H1 (cell line): ENCODE data around the gene MYOM3. TPM values are rescaled to one million over a fixed set of nuclear protein-coding genes. Genes with fewer than 3 reads are reported as not detected.

Source experiments
- CHD7 ChIP-seq: fragments of 300-600 bp; sonication (generic); IDR thresholded peaks from 2 replicates; pipeline ENCODE4 v1.7.1; 2012; ENCODE audit warnings: low read length, moderate library complexity, mild to moderate bottlenecking, inconsistent platforms; ENCODE audit not compliant: insufficient replicate concordance
- EP300 ChIP-seq, 2 experiments: IDR thresholded peaks; 1 replicate in 1 of 2; 2 replicates in 1 of 2; pipeline ENCODE4 v1.6.1; 2011 to 2012; ENCODE audit warnings: low read depth in 2 of 2, low read length in 2 of 2, mild to moderate bottlenecking in 2 of 2, borderline replicate concordance in 1 of 2, inconsistent platforms in 1 of 2, moderate library complexity in 1 of 2
- GTF2F1 ChIP-seq: IDR thresholded peaks from 2 replicates; pipeline ENCODE4 v1.6.1; 2012; ENCODE audit warnings: low read depth, low read length, improper control_type of control experiment, borderline replicate concordance
- KDM1A ChIP-seq: fragments of 200-600, 300-600 bp; sonication (generic); IDR thresholded peaks from 2 replicates; pipeline ENCODE4 v1.7.1; 2016; ENCODE audit warnings: mild to moderate bottlenecking, low read length, borderline replicate concordance
- MAX ChIP-seq: IDR thresholded peaks from 2 replicates; pipeline ENCODE4 v1.6.1; 2012; ENCODE audit warnings: inconsistent platforms
- SIX5 ChIP-seq: IDR thresholded peaks from 2 replicates; pipeline ENCODE4 v1.6.1; 2011; ENCODE audit warnings: mild to moderate bottlenecking, low read depth, low read length
- SP2 ChIP-seq: IDR thresholded peaks from 2 replicates; pipeline ENCODE4 v1.6.1; 2012; ENCODE audit warnings: mild to moderate bottlenecking, low read length, inconsistent platforms
- TAF7 ChIP-seq: optimal IDR thresholded peaks from 2 replicates; pipeline ENCODE3; 2011; ENCODE audit warnings: low read depth, mild to moderate bottlenecking, inconsistent platforms, low read length, moderate library complexity, borderline replicate concordance
- TEAD4 ChIP-seq: IDR thresholded peaks from 2 replicates; pipeline ENCODE4 v1.6.1; 2012; ENCODE audit warnings: low read depth, low read length, inconsistent platforms, mixed read lengths
- polyA plus RNA-seq, 7 experiments: library from polyadenylated mRNA; depleted of rRNA in 3 of 7; stranded (reverse) in 5 of 7; unstranded in 2 of 7; fragments of >200 nt in 5 of 7; fragments of 200-250 nt in 2 of 7; gene quantifications; 1 replicate in 5 of 7; 2 replicates in 1 of 7; 4 replicates in 1 of 7; pipeline versions ENCODE4 v1.2.1 to v1.2.3, GENCODE V29; 2011 to 2013; ENCODE audit warnings: missing spikeins in 2 of 7, mixed read lengths in 2 of 7
- total RNA-seq: library from RNA; stranded (reverse); fragmentation: NEBNext Ultra II Directional; extraction: Animal tissue kit (Norgen Biotek cat#: 25700); gene quantifications from 2 replicates; pipeline ENCODE4 v1.2.1, GENCODE V29; 2021

Gene MYOM3
- total and polyA plus RNA-seq, 2 of the 8 experiments (the other 6 are each of a cell fraction or from before 2014, with no cell fraction given), result 0.08 to 0.09 TPM

GRCh38 chr1:24057171-24057570 is 54.8 kb downstream of the MYOM3 start (continued):
- no peak for TF ChIP-seq CHD7
- no peak for TF ChIP-seq KDM1A
- no peak for TF ChIP-seq TEAD4
- no peak for TF ChIP-seq SIX5
- TF ChIP-seq SP2, result no peak
- no peak for TF ChIP-seq EP300 (IDR thresholded peaks at IDR 0.05; ENCODE audit: borderline replicate concordance in 1 of 2, low read depth in 2 of 2, low read length in 2 of 2)
- no peak for TF ChIP-seq TAF7
- TF ChIP-seq MAX, result no peak
- no peak for TF ChIP-seq GTF2F1
